Panc1 (cell line): ENCODE data around the gene TNIP1. TPM values are rescaled to one million over a fixed set of nuclear protein-coding genes. Genes with fewer than 3 reads are reported as not detected.

Source experiments
- ATAC-seq: fragments of 200-7000 bp; cut with Tn5 transposase; 2 replicates; pipeline ENCODE4 v1.9.1; 2020; ENCODE audit warnings: mild to moderate bottlenecking, moderate library complexity
- BruUV-seq: library from RNA; stranded (reverse); fragments of 400-500 nt; replicated peaks from 2 replicates; lab custom pipeline; 2021; lab: Mats Ljungman, UMichigan
- CTCF ChIA-PET: fragments of 300-600 bp; sonication (Branson Sonifier 250); formaldehyde crosslinking; loops from one replicate; lab custom pipeline; 2022; ENCODE audit warnings: antibody characterized with exemption; lab: Charles Lee
- POLR2A ChIA-PET: fragments of 300-600 bp; sonication (Branson Sonifier 250); formaldehyde crosslinking; loops from one replicate; lab custom pipeline; 2022; ENCODE audit warnings: antibody characterized with exemption; lab: Charles Lee
- DNase-seq: peaks from one replicate; pipeline ENCODE4 v3.0.0-alpha.2; 2010; ENCODE audit warnings: low read depth, low spot score
- H3K27ac ChIP-seq: 2 replicates; pipeline ENCODE4 v1.5.1; 2011; ENCODE audit warnings: mild to moderate bottlenecking, low read length, inconsistent platforms
- H3K27me3 ChIP-seq: fragments of 200-500 bp; sonication (Bioruptor generic); 2 replicates; pipeline ENCODE4 v1.6.0; 2014; ENCODE audit warnings: low read length, inconsistent platforms; ENCODE audit not compliant: control insufficient read depth, insufficient read depth
- H3K36me3 ChIP-seq: fragments of 200-500 bp; sonication (Bioruptor generic); 2 replicates; pipeline ENCODE4 v1.5.1; 2014; ENCODE audit warnings: inconsistent platforms, mild to moderate bottlenecking, low read length, moderate library complexity; ENCODE audit not compliant: control insufficient read depth, insufficient read depth
- H3K4me1 ChIP-seq: 2 replicates; pipeline ENCODE4 v1.5.1; 2011; ENCODE audit warnings: inconsistent platforms, mild to moderate bottlenecking, low read length, moderate library complexity; ENCODE audit not compliant: control insufficient read depth, insufficient read depth
- H3K4me3 ChIP-seq, 2 experiments: 2 replicates each; pipeline ENCODE4 v1.5.1; 2011 to 2012; ENCODE audit warnings: low read depth in 2 of 2, low read length in 2 of 2, mild to moderate bottlenecking in 2 of 2, inconsistent platforms in 1 of 2, moderate library complexity in 1 of 2
- H3K9me3 ChIP-seq: fragments of 200-500 bp; sonication (Bioruptor generic); 2 replicates; pipeline ENCODE4 v1.5.1; 2014; ENCODE audit warnings: low read depth, mild to moderate bottlenecking, inconsistent platforms, low read length, moderate library complexity; ENCODE audit not compliant: control insufficient read depth, insufficient read depth
- POLR2AphosphoS5 ChIP-seq: IDR thresholded peaks from 2 replicates; pipeline ENCODE4 v1.6.1; 2012; ENCODE audit warnings: mild to moderate bottlenecking, low read depth, low read length, moderate library complexity
- SIN3A ChIP-seq: IDR thresholded peaks from 2 replicates; pipeline ENCODE4 v1.6.1; 2012; ENCODE audit warnings: low read depth, mild to moderate bottlenecking, low read length, moderate library complexity, borderline replicate concordance; ENCODE audit not compliant: insufficient read depth
- TCF7L2 ChIP-seq: IDR thresholded peaks from 2 replicates; pipeline ENCODE4 v1.6.1; 2011; ENCODE audit warnings: mild to moderate bottlenecking, low read depth, low read length, inconsistent platforms
- in situ Hi-C: cut with HindIII; loops from 2 replicates; pipeline ENCODE4 v1.10.0; 2016; ENCODE audit warnings: low sequenced_read_pairs, low pct_unique_long_range_greater_than_20kb
- intact Hi-C: fragments of 100-400 bp; cut with micrococcal nuclease; formaldehyde crosslinking; loops from one replicate; pipeline ENCODE4 v1.10.0; 2022; ENCODE audit not compliant: unreplicated experiment
- total RNA-seq: library from RNA; stranded (reverse); gene quantifications from one replicate; pipeline ENCODE4 v1.2.1, GENCODE V29; 2021; ENCODE audit not compliant: unreplicated experiment
- TF ChIP-seq, protein P1 (sequence below), 2 experiments: IDR thresholded peaks; 2 replicates each; pipeline ENCODE4 v1.6.1; 2011 to 2012; ENCODE audit warnings: low read depth in 2 of 2, control low read depth in 1 of 2, low read length in 1 of 2, mild to moderate bottlenecking in 1 of 2, moderate library complexity in 1 of 2; ENCODE audit not compliant: insufficient read depth in 1 of 2
- TF ChIP-seq, protein P2 (sequence below): fragments of 450-650 bp; IDR thresholded peaks from 2 replicates; pipeline ENCODE4 v1.5.1; 2017; ENCODE audit warnings: mild to moderate bottlenecking

TNIP1 gene
- total RNA-seq, 1 experiment from 2014 or later = 81.9 TPM

DNA sequence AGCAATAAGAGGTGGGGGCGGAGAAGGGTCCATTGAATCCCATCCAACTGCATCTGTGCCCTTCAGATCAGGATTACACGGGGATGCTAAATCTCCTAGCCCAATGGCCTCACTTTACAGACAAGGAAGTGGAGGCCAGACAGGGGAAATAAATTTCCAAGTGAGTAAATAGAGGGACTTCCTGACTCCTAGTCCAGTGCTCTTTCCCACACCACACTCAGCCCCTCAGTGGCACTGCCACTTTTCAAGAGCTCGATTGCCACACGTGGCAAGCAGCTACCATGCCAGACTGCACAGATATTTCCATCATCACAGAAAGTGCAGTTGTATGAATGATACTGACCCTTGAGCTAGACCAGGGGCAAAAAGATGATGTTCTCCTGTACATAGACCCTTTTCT is 8.2 kb upstream of the TNIP1 start:
- CTCF ChIA-PET = no interaction called here
- Histone ChIP-seq H3K4me1 (peaks cover 5% of the 10 kb centered on the region; the same call in 1 of the 2 replicates), H3K4me3 (no peak overlapping the region), H3K27me3 (no peaks in the 10 kb centered on the region), H3K36me3 (no peaks in the 10 kb centered on the region), H3K27ac (no peak overlapping the region), H3K9me3 (no peaks in the 10 kb centered on the region)
- intact Hi-C loops (no loop called here), in situ Hi-C loops (no loop called here)
- DNase-seq (no peak), ATAC-seq (no peak)
- no TSS peak for BruUV-seq
- TF ChIP-seq POLR2AphosphoS5 (no peak), SIN3A (no peak), TCF7L2 (no peak)
- TF ChIP-seq, protein P1, sequence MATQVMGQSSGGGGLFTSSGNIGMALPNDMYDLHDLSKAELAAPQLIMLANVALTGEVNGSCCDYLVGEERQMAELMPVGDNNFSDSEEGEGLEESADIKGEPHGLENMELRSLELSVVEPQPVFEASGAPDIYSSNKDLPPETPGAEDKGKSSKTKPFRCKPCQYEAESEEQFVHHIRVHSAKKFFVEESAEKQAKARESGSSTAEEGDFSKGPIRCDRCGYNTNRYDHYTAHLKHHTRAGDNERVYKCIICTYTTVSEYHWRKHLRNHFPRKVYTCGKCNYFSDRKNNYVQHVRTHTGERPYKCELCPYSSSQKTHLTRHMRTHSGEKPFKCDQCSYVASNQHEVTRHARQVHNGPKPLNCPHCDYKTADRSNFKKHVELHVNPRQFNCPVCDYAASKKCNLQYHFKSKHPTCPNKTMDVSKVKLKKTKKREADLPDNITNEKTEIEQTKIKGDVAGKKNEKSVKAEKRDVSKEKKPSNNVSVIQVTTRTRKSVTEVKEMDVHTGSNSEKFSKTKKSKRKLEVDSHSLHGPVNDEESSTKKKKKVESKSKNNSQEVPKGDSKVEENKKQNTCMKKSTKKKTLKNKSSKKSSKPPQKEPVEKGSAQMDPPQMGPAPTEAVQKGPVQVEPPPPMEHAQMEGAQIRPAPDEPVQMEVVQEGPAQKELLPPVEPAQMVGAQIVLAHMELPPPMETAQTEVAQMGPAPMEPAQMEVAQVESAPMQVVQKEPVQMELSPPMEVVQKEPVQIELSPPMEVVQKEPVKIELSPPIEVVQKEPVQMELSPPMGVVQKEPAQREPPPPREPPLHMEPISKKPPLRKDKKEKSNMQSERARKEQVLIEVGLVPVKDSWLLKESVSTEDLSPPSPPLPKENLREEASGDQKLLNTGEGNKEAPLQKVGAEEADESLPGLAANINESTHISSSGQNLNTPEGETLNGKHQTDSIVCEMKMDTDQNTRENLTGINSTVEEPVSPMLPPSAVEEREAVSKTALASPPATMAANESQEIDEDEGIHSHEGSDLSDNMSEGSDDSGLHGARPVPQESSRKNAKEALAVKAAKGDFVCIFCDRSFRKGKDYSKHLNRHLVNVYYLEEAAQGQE (IDR thresholded peaks at IDR 0.05; ENCODE audit: insufficient read depth in 1 of 2, low read depth in 2 of 2, low read length in 1 of 2) = no peak
- TF ChIP-seq, protein P2, sequence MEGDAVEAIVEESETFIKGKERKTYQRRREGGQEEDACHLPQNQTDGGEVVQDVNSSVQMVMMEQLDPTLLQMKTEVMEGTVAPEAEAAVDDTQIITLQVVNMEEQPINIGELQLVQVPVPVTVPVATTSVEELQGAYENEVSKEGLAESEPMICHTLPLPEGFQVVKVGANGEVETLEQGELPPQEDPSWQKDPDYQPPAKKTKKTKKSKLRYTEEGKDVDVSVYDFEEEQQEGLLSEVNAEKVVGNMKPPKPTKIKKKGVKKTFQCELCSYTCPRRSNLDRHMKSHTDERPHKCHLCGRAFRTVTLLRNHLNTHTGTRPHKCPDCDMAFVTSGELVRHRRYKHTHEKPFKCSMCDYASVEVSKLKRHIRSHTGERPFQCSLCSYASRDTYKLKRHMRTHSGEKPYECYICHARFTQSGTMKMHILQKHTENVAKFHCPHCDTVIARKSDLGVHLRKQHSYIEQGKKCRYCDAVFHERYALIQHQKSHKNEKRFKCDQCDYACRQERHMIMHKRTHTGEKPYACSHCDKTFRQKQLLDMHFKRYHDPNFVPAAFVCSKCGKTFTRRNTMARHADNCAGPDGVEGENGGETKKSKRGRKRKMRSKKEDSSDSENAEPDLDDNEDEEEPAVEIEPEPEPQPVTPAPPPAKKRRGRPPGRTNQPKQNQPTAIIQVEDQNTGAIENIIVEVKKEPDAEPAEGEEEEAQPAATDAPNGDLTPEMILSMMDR = no peak
- POLR2A ChIA-PET = no interaction called here

DNA sequence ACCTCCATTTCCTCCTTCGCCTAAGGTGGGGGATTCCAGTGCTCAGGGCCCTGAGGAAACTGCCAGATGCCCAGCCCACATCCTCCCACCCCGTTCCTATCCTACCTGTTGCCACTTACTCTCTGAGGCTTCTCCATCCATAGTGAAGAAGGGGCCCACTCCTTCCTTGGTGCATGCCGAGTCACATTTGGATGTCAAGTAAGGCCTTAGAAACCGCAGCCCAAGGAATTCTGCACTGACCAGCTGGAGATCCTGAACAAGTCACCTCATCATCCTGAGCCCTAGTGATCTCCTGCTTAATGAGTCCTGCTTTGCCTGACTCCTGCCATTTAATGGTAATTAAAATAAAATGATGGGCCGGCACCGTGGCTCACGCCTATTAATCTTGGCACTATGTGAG is 6.7 kb upstream of the TNIP1 start:
- no peaks in the 10 kb centered on the region for H3K27me3 ChIP-seq
- POLR2A ChIA-PET = no interaction called here
- no TSS peak for BruUV-seq
- DNase-seq (no peak), ATAC-seq (no peak)
- no peaks in the 10 kb centered on the region for H3K9me3 ChIP-seq
- TF ChIP-seq SIN3A (no peak), TCF7L2 (no peak), POLR2AphosphoS5 (no peak)
- TF ChIP-seq, protein P2 = no peak
- TF ChIP-seq, protein P1 (IDR thresholded peaks at IDR 0.05; ENCODE audit: insufficient read depth in 1 of 2, low read depth in 2 of 2, low read length in 1 of 2) = no peak
- no peak overlapping the region for H3K4me3 ChIP-seq
- in situ Hi-C loops = no loop called here
- H3K36me3 ChIP-seq = no peaks in the 10 kb centered on the region
- intact Hi-C loops = no loop called here
- peaks cover 10% of the 10 kb centered on the region for H3K4me1 ChIP-seq
- CTCF ChIA-PET = no interaction called here
- no peak overlapping the region for H3K27ac ChIP-seq
